Tibial nerve (tissue), 4 donors: ENCODE measurements around the gene FAM163B. TPM values are rescaled to one million over a fixed set of nuclear protein-coding genes. Genes with fewer than 3 reads are reported as not detected.

Source experiments
- DNase-seq, 2 donors: peaks; one replicate each; pipeline ENCODE4 v3.0.0-alpha.2; 2019; ENCODE audit warnings: low spot score in 2 of 2
- H3K27ac ChIP-seq, 4 donors: fragments of 200-600 bp; sonication (generic) in 3 of 4; one replicate each; pipeline ENCODE4 v1.5.1; 2017 to 2019; ENCODE audit warnings: mild to moderate bottlenecking in 1 of 4
- H3K27me3 ChIP-seq, 2 donors: fragments of 200-600 bp; sonication (generic) in 1 of 2; one replicate each; pipeline versions ENCODE4 v1.5.1 to v1.6.0; 2017 to 2019
- H3K36me3 ChIP-seq, 3 donors: fragments of 200-600 bp; sonication (generic); one replicate each; pipeline ENCODE4 v1.5.1; 2018 to 2019
- H3K4me1 ChIP-seq, 4 donors: fragments of 200-600 bp; sonication (generic) in 3 of 4; one replicate each; pipeline ENCODE4 v1.5.1; 2017 to 2019
- H3K4me3 ChIP-seq, 4 donors: fragments of 200-600 bp; sonication (generic) in 3 of 4; one replicate each; pipeline ENCODE4 v1.5.1; 2017 to 2019; ENCODE audit warnings: mild to moderate bottlenecking in 1 of 4, moderate library complexity in 1 of 4
- H3K9me3 ChIP-seq, 4 donors: fragments of 200-600 bp; sonication (generic) in 3 of 4; one replicate each; pipeline ENCODE4 v1.5.1; 2017 to 2019
- CTCF ChIP-seq, 5 experiments: fragments of 200-600 bp in 3 of 5; fragments of 450-650 bp in 2 of 5; sonication (generic) in 3 of 5; IDR thresholded peaks; one replicate each; pipeline ENCODE4 v1.5.1; 2016 to 2019; ENCODE audit warnings: antibody characterized with exemption in 5 of 5, mild to moderate bottlenecking in 3 of 5, moderate library complexity in 2 of 5
- EP300 ChIP-seq, 2 donors: sonication (generic); formaldehyde crosslinking; IDR thresholded peaks; one replicate each; pipeline ENCODE4 v1.6.1; 2017; ENCODE audit warnings: antibody characterized with exemption in 2 of 2, mild to moderate bottlenecking in 1 of 2
- POLR2A ChIP-seq, 2 donors: fragments of 450-650 bp; IDR thresholded peaks; one replicate each; pipeline ENCODE4 v1.6.1; 2017; ENCODE audit warnings: antibody characterized with exemption in 2 of 2, mild to moderate bottlenecking in 2 of 2, moderate library complexity in 2 of 2
- WGBS, 2 donors: methylation state at CpG; one replicate each; pipeline ENCODE4 v1.1.5; 2018; 5-methylcytosine and 5-hydroxymethylcytosine counted together
- total RNA-seq, 4 donors: library from RNA; depleted of rRNA; stranded (reverse); fragments of >200 nt; gene quantifications; one replicate each; pipeline ENCODE4 v1.1.0, GENCODE V29; 2016

Gene FAM163B
- total RNA-seq, 4 donors from 2014 or later, result 0.90 to 2.2 (median 1.0) TPM; not detected in 1

- WGBS, 2 donors, result 88 to 92% methylated on average over 13 of the region's 14 CpGs
- Histone ChIP-seq H3K9me3 (no peaks in the 10 kb centered on the region), H3K4me3 (no peak overlapping the region), H3K27ac (no peak overlapping the region), H3K4me1 (peaks cover 0 to 21% (median 11%) of the 10 kb centered on the region in 4 donors), H3K36me3 (no peaks in the 10 kb centered on the region), H3K27me3 (peaks cover 0 to 70% of the 10 kb centered on the region in 2 donors)
- TF ChIP-seq CTCF (IDR thresholded peaks at IDR 0.05) (no peak), EP300 (IDR thresholded peaks at IDR 0.05) (no peak), POLR2A (IDR thresholded peaks at IDR 0.05) (no peak)
- DNase-seq, result no peak
These were observed 26.6 kb downstream of the FAM163B start for GRCh38 chr9:133582501-133583045.

GRCh38 chr9:133581513-133582343, 27.5 kb downstream of the FAM163B start:
- no peak for TF ChIP-seq EP300 (IDR thresholded peaks at IDR 0.05)
- no peak for TF ChIP-seq POLR2A (IDR thresholded peaks at IDR 0.05)
- TF ChIP-seq CTCF (IDR thresholded peaks at IDR 0.05), result no peak
- H3K27ac ChIP-seq, result no peak overlapping the region
- no peak overlapping the region for H3K4me3 ChIP-seq
- H3K9me3 ChIP-seq, result no peaks in the 10 kb centered on the region
- H3K4me1 ChIP-seq, result peaks cover 0 to 30% (median 13%) of the 10 kb centered on the region in 4 donors
- peaks cover 0 to 69% of the 10 kb centered on the region in 2 donors for H3K27me3 ChIP-seq
- no peaks in the 10 kb centered on the region for H3K36me3 ChIP-seq
- 69 to 81% methylated on average over 19 of the region's 19 CpGs for WGBS, 2 donors
- no peak for DNase-seq

- Histone ChIP-seq H3K27me3 (peaks cover 0 to 66% of the 10 kb centered on the region in 2 donors), H3K4me1 (peaks cover 0 to 35% (median 14%) of the 10 kb centered on the region in 4 donors)
- no peak for DNase-seq
These were observed 28.2 kb downstream of the FAM163B start for GRCh38 chr9:133581011-133581410.

GRCh38 chr9:133580419-133580738, 28.8 kb downstream of the FAM163B start:
- no peak for DNase-seq
- peaks cover 0 to 29% (median 11%) of the 10 kb centered on the region in 4 donors for H3K4me1 ChIP-seq
- TF ChIP-seq CTCF (IDR thresholded peaks at IDR 0.05), result no peak
- no peak for TF ChIP-seq EP300 (IDR thresholded peaks at IDR 0.05)
- no peak for TF ChIP-seq POLR2A (IDR thresholded peaks at IDR 0.05)
- WGBS, 2 donors, result 53 to 64% methylated on average over 6 of the region's 6 CpGs
- H3K36me3 ChIP-seq, result no peaks in the 10 kb centered on the region
- no peak overlapping the region for H3K27ac ChIP-seq
- no peaks in the 10 kb centered on the region for H3K9me3 ChIP-seq
- H3K27me3 ChIP-seq, result peaks cover 0 to 60% of the 10 kb centered on the region in 2 donors
- no peak overlapping the region for H3K4me3 ChIP-seq

More at GRCh38 chr9:133581011-133581410, 28.2 kb downstream of the FAM163B start:
- no peak overlapping the region for H3K27ac ChIP-seq
- no peak overlapping the region for H3K4me3 ChIP-seq
- H3K36me3 ChIP-seq, result no peaks in the 10 kb centered on the region
- no peaks in the 10 kb centered on the region for H3K9me3 ChIP-seq
- TF ChIP-seq EP300 (IDR thresholded peaks at IDR 0.05), result no peak
- no peak for TF ChIP-seq CTCF (IDR thresholded peaks at IDR 0.05)
- TF ChIP-seq POLR2A (IDR thresholded peaks at IDR 0.05), result no peak
- 64 to 73% methylated on average over 4 of the region's 4 CpGs for WGBS, 2 donors
